ENCODE data around the gene DDX18.
A peak's percentile ranks its signal among the peaks of the same experiment; 100 is the strongest.
"Not testable (repeated sequence)": the region's sequence is repeated elsewhere in the genome, so short reads cannot be mapped to it uniquely, and the experiment has no call there.

The DDX18 gene

GRCh38 chr2:117785740-117786139, 28.8 kb upstream of the DDX18 start:
- no peak overlapping the region for H3K4me3 ChIP-seq (ENCODE audit: low read depth, low read length)
- peak; percentile 70 for DNase-seq (ENCODE audit: low read depth)

GRCh38 chr2:117786520-117786919, 28.0 kb upstream of the DDX18 start:
- no peak for TF ChIP-seq CTCF (conservative IDR thresholded peaks at IDR 0.05; ENCODE audit: low read depth, low read length)
- no peak overlapping the region for H3K4me3 ChIP-seq (ENCODE audit: low read depth, low read length)
- no peak for DNase-seq (ENCODE audit: low read depth)

More at GRCh38 chr2:117785740-117786139, 28.8 kb upstream of the DDX18 start:
- TF ChIP-seq CTCF (conservative IDR thresholded peaks at IDR 0.05; ENCODE audit: low read depth, low read length), result peak; percentile 70

GRCh38 chr2:117789505-117789904, 25.0 kb upstream of the DDX18 start:
- TF ChIP-seq CTCF (conservative IDR thresholded peaks at IDR 0.05; ENCODE audit: low read depth, low read length), result no peak
- DNase-seq (ENCODE audit: low read depth), result no peak

GRCh38 chr2:117794668-117795067, 19.8 kb upstream of the DDX18 start:
- TF ChIP-seq CTCF (conservative IDR thresholded peaks at IDR 0.05; ENCODE audit: low read depth, low read length), result no peak
- no peak overlapping the region for H3K4me3 ChIP-seq (ENCODE audit: low read depth, low read length)
- DNase-seq (ENCODE audit: low read depth), result no peak

More at GRCh38 chr2:117789505-117789904, 25.0 kb upstream of the DDX18 start:
- H3K4me3 ChIP-seq (ENCODE audit: low read depth, low read length), result no peak overlapping the region

- DNase-seq (ENCODE audit: low read depth), result no peak
- TF ChIP-seq CTCF (conservative IDR thresholded peaks at IDR 0.05; ENCODE audit: low read depth, low read length), result no peak
- H3K4me3 ChIP-seq (ENCODE audit: low read depth, low read length), result no peak overlapping the region
Observed at GRCh38 chr2:117801826-117802225, 12.7 kb upstream of the DDX18 start.

GRCh38 chr2:117803644-117804325, 10.7 kb upstream of the DDX18 start:
- H3K4me3 ChIP-seq (ENCODE audit: low read depth, low read length); DNase-seq (ENCODE audit: low read depth): not testable (repeated sequence)

GRCh38 chr2:117812443-117812842, 2.0 kb upstream of the DDX18 start:
- TF ChIP-seq CTCF (conservative IDR thresholded peaks at IDR 0.05; ENCODE audit: low read depth, low read length), result no peak
- no peak for DNase-seq (ENCODE audit: low read depth)
- no peak overlapping the region for H3K4me3 ChIP-seq (ENCODE audit: low read depth, low read length)

Measured in choroid plexus epithelial cell (primary cell).